Calu3 (cell line): ENCODE data around the gene APOO. TPM values are rescaled to one million over a fixed set of nuclear protein-coding genes. Genes with fewer than 3 reads are reported as not detected.

Source experiments
- BruUV-seq: library from RNA; stranded (reverse); fragments of 400-500 nt; replicated peaks from 2 replicates; lab custom pipeline; 2021; lab: Mats Ljungman, UMichigan
- CTCF ChIA-PET: fragments of 300-600 bp; sonication (Branson Sonifier 250); formaldehyde crosslinking; loops from one replicate; lab custom pipeline; 2022; ENCODE audit warnings: antibody characterized with exemption; lab: Charles Lee
- DNase-seq: peaks from one replicate; pipeline ENCODE4 v3.0.0; 2022
- H3K27ac Mint-ChIP-seq: one replicate; pipeline ENCODE4 v1.8.0; 2022; ENCODE audit warnings: mixed read lengths; ENCODE audit not compliant: unreplicated experiment
- H3K27me3 Mint-ChIP-seq: one replicate; pipeline ENCODE4 v1.8.0; 2022; ENCODE audit warnings: mixed read lengths; ENCODE audit not compliant: unreplicated experiment
- H3K36me3 Mint-ChIP-seq: one replicate; pipeline ENCODE4 v1.8.0; 2022; ENCODE audit warnings: mild to moderate bottlenecking, moderate library complexity, mixed read lengths; ENCODE audit not compliant: insufficient read depth, unreplicated experiment
- H3K4me1 Mint-ChIP-seq: one replicate; pipeline ENCODE4 v1.8.0; 2022; ENCODE audit warnings: mild to moderate bottlenecking, low read depth, mixed read lengths; ENCODE audit not compliant: unreplicated experiment
- H3K4me3 Mint-ChIP-seq: one replicate; pipeline ENCODE4 v1.8.0; 2022; ENCODE audit warnings: mild to moderate bottlenecking, low read depth, moderate library complexity, mixed read lengths; ENCODE audit not compliant: unreplicated experiment
- H3K9me3 Mint-ChIP-seq: one replicate; pipeline ENCODE4 v1.8.0; 2022; ENCODE audit warnings: low read depth, mixed read lengths; ENCODE audit not compliant: unreplicated experiment
- intact Hi-C: fragments of 100-400 bp; cut with micrococcal nuclease; formaldehyde crosslinking; loops from one replicate; pipeline ENCODE4 v1.10.0; 2022; ENCODE audit not compliant: unreplicated experiment
- total RNA-seq: library from RNA; stranded (reverse); gene quantifications from 2 replicates; pipeline ENCODE4 v1.2.3, GENCODE V29; 2022
- TF ChIP-seq, protein P1 (sequence below): fragments of 200-600 bp; IDR thresholded peaks from one replicate; pipeline ENCODE4 v1.8.0; 2022; ENCODE audit warnings: antibody characterized with exemption; ENCODE audit not compliant: unreplicated experiment

APOO gene
- total RNA-seq, 1 experiment from 2014 or later, result 46.8 TPM

DNA sequence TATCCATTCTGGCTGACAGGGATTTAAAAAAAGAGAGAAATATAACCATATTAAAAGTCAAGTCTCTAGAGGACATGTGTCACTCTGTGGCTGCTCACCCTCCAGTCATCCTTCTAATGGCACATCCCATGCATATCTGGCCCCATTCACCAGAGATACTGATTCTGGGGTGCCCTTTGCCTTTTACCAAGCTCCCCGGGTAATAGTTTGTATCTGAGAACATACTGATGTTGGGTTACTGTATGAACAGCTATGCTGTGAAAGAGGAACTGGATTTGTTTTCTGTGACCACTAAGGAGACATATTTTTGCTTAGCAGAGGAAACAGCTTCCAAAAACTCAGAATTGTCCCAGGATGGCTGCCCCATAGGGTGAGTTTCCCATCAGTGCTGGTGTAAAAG, 68.8 kb downstream of the APOO start:
- BruUV-seq, result no TSS peak
- H3K4me1 Mint-ChIP-seq, result peaks cover 1% of the 10 kb centered on the region
- intact Hi-C loops, result no loop called here
- TF ChIP-seq, protein P1, sequence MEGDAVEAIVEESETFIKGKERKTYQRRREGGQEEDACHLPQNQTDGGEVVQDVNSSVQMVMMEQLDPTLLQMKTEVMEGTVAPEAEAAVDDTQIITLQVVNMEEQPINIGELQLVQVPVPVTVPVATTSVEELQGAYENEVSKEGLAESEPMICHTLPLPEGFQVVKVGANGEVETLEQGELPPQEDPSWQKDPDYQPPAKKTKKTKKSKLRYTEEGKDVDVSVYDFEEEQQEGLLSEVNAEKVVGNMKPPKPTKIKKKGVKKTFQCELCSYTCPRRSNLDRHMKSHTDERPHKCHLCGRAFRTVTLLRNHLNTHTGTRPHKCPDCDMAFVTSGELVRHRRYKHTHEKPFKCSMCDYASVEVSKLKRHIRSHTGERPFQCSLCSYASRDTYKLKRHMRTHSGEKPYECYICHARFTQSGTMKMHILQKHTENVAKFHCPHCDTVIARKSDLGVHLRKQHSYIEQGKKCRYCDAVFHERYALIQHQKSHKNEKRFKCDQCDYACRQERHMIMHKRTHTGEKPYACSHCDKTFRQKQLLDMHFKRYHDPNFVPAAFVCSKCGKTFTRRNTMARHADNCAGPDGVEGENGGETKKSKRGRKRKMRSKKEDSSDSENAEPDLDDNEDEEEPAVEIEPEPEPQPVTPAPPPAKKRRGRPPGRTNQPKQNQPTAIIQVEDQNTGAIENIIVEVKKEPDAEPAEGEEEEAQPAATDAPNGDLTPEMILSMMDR, result no peak
- no peaks in the 10 kb centered on the region for H3K9me3 Mint-ChIP-seq
- no peaks in the 10 kb centered on the region for H3K27me3 Mint-ChIP-seq
- no peak for DNase-seq
- CTCF ChIA-PET, result no interaction called here
- no peak overlapping the region for H3K4me3 Mint-ChIP-seq
- H3K36me3 Mint-ChIP-seq, result no peaks in the 10 kb centered on the region
- no peak overlapping the region for H3K27ac Mint-ChIP-seq

DNA sequence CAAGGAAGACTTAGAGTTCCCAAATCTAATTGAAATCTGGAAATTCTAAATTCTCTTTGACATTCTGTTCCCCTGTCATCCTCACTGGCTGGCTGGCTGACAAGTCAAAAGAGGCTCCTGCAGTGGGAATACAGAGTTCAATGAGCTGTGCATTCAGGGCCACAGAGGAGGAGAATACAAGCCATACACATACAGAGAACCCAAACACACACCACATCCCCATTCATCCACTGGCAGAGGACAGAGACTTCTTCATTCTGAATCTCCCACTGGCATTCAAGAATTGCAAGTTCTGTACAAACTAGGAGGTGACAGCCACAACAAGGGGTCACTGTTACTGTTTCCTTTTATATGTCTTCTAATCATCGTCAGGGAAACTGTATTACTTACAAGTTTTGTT, 75.0 kb downstream of the APOO start:
- Mint-ChIP-seq H3K4me1 (no peaks in the 10 kb centered on the region), H3K36me3 (no peaks in the 10 kb centered on the region), H3K27ac (no peak overlapping the region), H3K9me3 (no peaks in the 10 kb centered on the region), H3K27me3 (no peaks in the 10 kb centered on the region), H3K4me3 (no peak overlapping the region)
- DNase-seq, result no peak
- CTCF ChIA-PET, result no interaction called here
- intact Hi-C loops, result no loop called here
- BruUV-seq, result no TSS peak
- TF ChIP-seq, protein P1, result no peak

DNA sequence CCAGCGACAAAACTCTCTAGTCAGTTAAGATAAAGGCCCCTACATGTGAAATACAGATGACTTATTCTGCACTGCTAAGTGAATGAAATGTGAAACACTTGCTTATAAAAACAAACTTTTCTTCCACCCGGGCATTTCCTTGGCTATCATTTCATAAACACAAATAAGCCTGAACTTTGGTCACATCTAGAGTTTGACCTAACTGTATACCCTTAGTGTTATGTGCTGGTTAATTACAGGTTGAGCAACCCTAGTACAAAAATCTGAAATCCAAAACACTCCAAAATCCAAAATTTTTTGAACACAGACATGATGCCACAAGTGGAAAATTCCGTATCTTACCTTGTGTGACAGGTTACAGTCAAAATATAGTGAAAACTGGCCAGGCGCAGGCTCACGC, 78.9 kb downstream of the APOO start:
- Mint-ChIP-seq H3K4me3 (no peak overlapping the region), H3K27ac (no peak overlapping the region), H3K4me1 (peaks cover 12% of the 10 kb centered on the region), H3K36me3 (no peaks in the 10 kb centered on the region), H3K9me3 (no peaks in the 10 kb centered on the region), H3K27me3 (no peaks in the 10 kb centered on the region)
- intact Hi-C loops, result no loop called here
- BruUV-seq, result no TSS peak
- TF ChIP-seq, protein P1, result no peak
- no peak for DNase-seq
- CTCF ChIA-PET, result no interaction called here

DNA sequence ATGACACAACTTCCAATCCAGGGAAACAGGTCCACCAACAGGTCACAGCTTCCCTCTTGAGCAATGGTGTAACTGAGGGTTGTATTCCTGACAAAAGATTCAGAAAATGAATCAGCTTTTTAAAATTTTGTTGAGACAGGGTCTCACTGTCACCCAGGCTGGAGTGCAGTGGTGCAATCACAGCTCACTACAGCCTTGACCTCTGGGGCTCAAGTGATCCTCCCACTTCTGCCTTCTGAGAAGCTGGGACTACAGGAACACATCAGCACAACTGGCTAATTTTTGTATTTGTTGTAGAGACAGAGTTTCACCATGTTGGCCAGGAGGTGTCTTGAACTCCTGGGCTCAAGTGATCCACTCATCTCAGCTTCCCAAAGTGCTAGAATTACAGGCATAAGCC, 81.1 kb downstream of the APOO start:
- Mint-ChIP-seq H3K9me3 (no peaks in the 10 kb centered on the region), H3K36me3 (no peaks in the 10 kb centered on the region), H3K4me1 (peaks cover 12% of the 10 kb centered on the region), H3K4me3 (no peak overlapping the region), H3K27ac (no peak overlapping the region), H3K27me3 (no peaks in the 10 kb centered on the region)
- BruUV-seq, result no TSS peak
- no peak for DNase-seq
- intact Hi-C loops, result no loop called here
- CTCF ChIA-PET, result interaction anchor here (0.6 kb wide), 1 partner anchor 70 kb away, joined by 3 read pairs; no protein-coding TSS in a partner anchor
- TF ChIP-seq, protein P1, result no peak
